Measurements from ENCODE around the gene CELF4.

GRCh38 chr18:37242826-37243560, 322.6 kb downstream of the CELF4 start:
- TF ChIP-seq CTCF (IDR thresholded peaks at IDR 0.05; ENCODE audit: extremely low read depth in 1 of 2, insufficient read depth in 1 of 2, low read depth in 1 of 2, low read length in 2 of 2) (no peak), POLR2AphosphoS5 (IDR thresholded peaks at IDR 0.05; ENCODE audit: insufficient read depth, low read depth, low read length) (no peak), EZH2 (IDR thresholded peaks at IDR 0.05; ENCODE audit: borderline replicate concordance, low read depth, low read length, severe bottlenecking) (no peak)
